ENCODE results near the gene ASCC1. TPM values are rescaled to one million over a fixed set of nuclear protein-coding genes. Genes with fewer than 3 reads are reported as not detected.

The ASCC1 gene
- total and polyA plus RNA-seq, 2 of the 13 experiments (the other 11 are each of a cell fraction or from before 2014, with no cell fraction given), result 21.6 to 30.1 TPM

GRCh38 chr10:72061491-72061890 lies 154.6 kb downstream of the ASCC1 start (continued):
- TF ChIP-seq DNMT1 (CRISPR knock-in tag; IDR thresholded peaks at IDR 0.05), result no peak
- TF ChIP-seq KLF11 (CRISPR knock-in tag; IDR thresholded peaks at IDR 0.05), result no peak
- no peak for TF ChIP-seq ZNF570 (CRISPR knock-in tag; IDR thresholded peaks at IDR 0.05; ENCODE audit: borderline replicate concordance)
- no peak for TF ChIP-seq WIZ (CRISPR knock-in tag; IDR thresholded peaks at IDR 0.05)
- no peak for TF ChIP-seq NFE2L2 (IDR thresholded peaks at IDR 0.05; ENCODE audit: low read length)
- no peak for TF ChIP-seq NFAT5 (CRISPR knock-in tag; IDR thresholded peaks at IDR 0.05)
- TF ChIP-seq ELF1 (CRISPR knock-in tag; IDR thresholded peaks at IDR 0.05), result no peak
- no peak for TF ChIP-seq MAF1 (CRISPR knock-in tag; IDR thresholded peaks at IDR 0.05; ENCODE audit: borderline replicate concordance)
- TF ChIP-seq ZBTB33 (CRISPR knock-in tag; IDR thresholded peaks at IDR 0.05), result no peak
- TF ChIP-seq JARID2 (CRISPR knock-in tag; IDR thresholded peaks at IDR 0.05; ENCODE audit: insufficient replicate concordance), result no peak
- TF ChIP-seq ZNF10 (CRISPR knock-in tag; IDR thresholded peaks at IDR 0.05; ENCODE audit: borderline replicate concordance, low read depth), result no peak
- no peak for TF ChIP-seq ZNF740 (CRISPR knock-in tag; IDR thresholded peaks at IDR 0.05)
- no peak for TF ChIP-seq ZNF577 (CRISPR knock-in tag; IDR thresholded peaks at IDR 0.05; ENCODE audit: borderline replicate concordance, low read depth)
- no peak for TF ChIP-seq NFE2L1 (CRISPR knock-in tag; IDR thresholded peaks at IDR 0.05; ENCODE audit: borderline replicate concordance)
- TF ChIP-seq MAFG (CRISPR knock-in tag; IDR thresholded peaks at IDR 0.05), result no peak
- no peak for TF ChIP-seq ATF7-NPFF (CRISPR knock-in tag; IDR thresholded peaks at IDR 0.05; ENCODE audit: low read depth)
- TF ChIP-seq ZNF547 (CRISPR knock-in tag; IDR thresholded peaks at IDR 0.05), result no peak
- TF ChIP-seq CCDC6 (CRISPR knock-in tag; IDR thresholded peaks at IDR 0.05), result 0 out of 2 replicates have a peak, but pooled peaks have one; percentile 21
- TF ChIP-seq ZNF549 (CRISPR knock-in tag; IDR thresholded peaks at IDR 0.05), result no peak
- no peak for TF ChIP-seq STAT6 (CRISPR knock-in tag; IDR thresholded peaks at IDR 0.05; ENCODE audit: borderline replicate concordance)
- no peak for TF ChIP-seq MED1 (CRISPR knock-in tag; IDR thresholded peaks at IDR 0.05)
- no peak for TF ChIP-seq HOXA9 (CRISPR knock-in tag; IDR thresholded peaks at IDR 0.05; ENCODE audit: borderline replicate concordance)

All from HepG2 (cell line).